Hepatocyte (in vitro differentiated cells): ENCODE data around the gene USP33. TPM values are rescaled to one million over a fixed set of nuclear protein-coding genes. Genes with fewer than 3 reads are reported as not detected.
A peak's percentile ranks its signal among the peaks of the same experiment; 100 is the strongest.

Experiments used
- DNase-seq: peaks from one replicate; pipeline ENCODE4 v3.0.0-alpha.2; 2016; ENCODE audit warnings: low spot score
- H2AFZ ChIP-seq: fragments of 200-600 bp; sonication (generic); 2 replicates; pipeline ENCODE4 v1.6.0; 2016; ENCODE audit warnings: antibody characterized with exemption, mild to moderate bottlenecking
- H3K27ac ChIP-seq: fragments of 200-600 bp; sonication (generic); 2 replicates; pipeline ENCODE4 v1.5.1; 2016; ENCODE audit warnings: mild to moderate bottlenecking
- H3K27me3 ChIP-seq: fragments of 200-600 bp; sonication (generic); 2 replicates; pipeline ENCODE4 v1.6.1; 2016
- H3K36me3 ChIP-seq: fragments of 200-600 bp; sonication (generic); replicated peaks from 2 replicates; pipeline ENCODE4 v1.5.1; 2016; ENCODE audit warnings: low read depth; ENCODE audit not compliant: insufficient read depth
- H3K4me1 ChIP-seq: fragments of 200-600 bp; sonication (generic); 2 replicates; pipeline ENCODE4 v1.5.1; 2016; ENCODE audit warnings: mild to moderate bottlenecking, moderate library complexity; ENCODE audit not compliant: insufficient read depth
- H3K4me2 ChIP-seq: fragments of 200-600 bp; sonication (generic); 2 replicates; pipeline ENCODE4 v1.6.0; 2016
- H3K4me3 ChIP-seq: fragments of 200-600 bp; sonication (generic); 2 replicates; pipeline ENCODE4 v1.5.1; 2016; ENCODE audit warnings: mild to moderate bottlenecking
- H3K79me2 ChIP-seq: fragments of 200-600 bp; sonication (generic); 2 replicates; pipeline ENCODE4 v1.6.0; 2017; ENCODE audit warnings: mild to moderate bottlenecking
- H3K9me2 ChIP-seq: fragments of 200-600 bp; sonication (generic); replicated peaks from 2 replicates; pipeline ENCODE4 v1.6.0; 2017; ENCODE audit warnings: mild to moderate bottlenecking; ENCODE audit not compliant: insufficient read depth
- H3K9me3 ChIP-seq: fragments of 200-600 bp; sonication (generic); 2 replicates; pipeline ENCODE4 v1.5.1; 2016; ENCODE audit warnings: low read depth, mild to moderate bottlenecking
- H4K20me1 ChIP-seq: fragments of 200-600 bp; sonication (generic); 2 replicates; pipeline ENCODE4 v1.6.0; 2016; ENCODE audit warnings: mild to moderate bottlenecking; ENCODE audit not compliant: insufficient read depth, poor library complexity, severe bottlenecking
- EZH2 ChIP-seq: fragments of 200-600 bp; sonication (generic); IDR thresholded peaks from 2 replicates; pipeline ENCODE4 v1.6.1; 2016; ENCODE audit warnings: antibody characterized with exemption, mild to moderate bottlenecking, borderline replicate concordance
- EZH2phosphoT487 ChIP-seq: fragments of 200-600 bp; sonication (generic); IDR thresholded peaks from one replicate; pipeline ENCODE4 v1.6.1; 2018; ENCODE audit warnings: antibody characterized with exemption, mild to moderate bottlenecking, low read depth, moderate library complexity; ENCODE audit not compliant: unreplicated experiment, severe bottlenecking
- WGBS: methylation state at CpG from one replicate; pipeline ENCODE4 v1.1.6; 2016; ENCODE audit warnings: low lambda C conversion rate; ENCODE audit errors: missing lambda C conversion rate; 5-methylcytosine and 5-hydroxymethylcytosine counted together
- polyA plus RNA-seq: library from polyadenylated mRNA; unstranded; fragments of >200 nt; fragmentation: Nextera tagmentation; extraction: Ambion mirVana; gene quantifications from 2 replicates; pipeline ENCODE4 v1.2.1, GENCODE V29; 2016
- total RNA-seq: library from RNA; depleted of rRNA; stranded (reverse); fragments of >200 nt; gene quantifications from 2 replicates; pipeline ENCODE4 v1.2.3, GENCODE V29; 2014
- TF ChIP-seq, protein P1 (sequence below): fragments of 200-600 bp; sonication (generic); IDR thresholded peaks from 2 replicates; pipeline ENCODE4 v1.5.1; 2016; ENCODE audit warnings: antibody characterized with exemption, mild to moderate bottlenecking; ENCODE audit not compliant: poor library complexity

The USP33 gene
- total and polyA plus RNA-seq, 2 experiments from 2014 or later: 36.3 to 81.5 TPM

- no peak overlapping the region for H2AFZ ChIP-seq
- H3K4me2 ChIP-seq: no peak overlapping the region
- H3K36me3 ChIP-seq: no peaks in the 10 kb centered on the region
- no peaks in the 10 kb centered on the region for H3K4me1 ChIP-seq
- H3K27me3 ChIP-seq: no peaks in the 10 kb centered on the region
- H3K9me2 ChIP-seq: no peaks in the 10 kb centered on the region
- no peak overlapping the region for H3K27ac ChIP-seq
- 72% methylated on average over 3 of the region's 3 CpGs for WGBS
- TF ChIP-seq EZH2phosphoT487 (no peak), EZH2 (no peak)
- TF ChIP-seq, protein P1, sequence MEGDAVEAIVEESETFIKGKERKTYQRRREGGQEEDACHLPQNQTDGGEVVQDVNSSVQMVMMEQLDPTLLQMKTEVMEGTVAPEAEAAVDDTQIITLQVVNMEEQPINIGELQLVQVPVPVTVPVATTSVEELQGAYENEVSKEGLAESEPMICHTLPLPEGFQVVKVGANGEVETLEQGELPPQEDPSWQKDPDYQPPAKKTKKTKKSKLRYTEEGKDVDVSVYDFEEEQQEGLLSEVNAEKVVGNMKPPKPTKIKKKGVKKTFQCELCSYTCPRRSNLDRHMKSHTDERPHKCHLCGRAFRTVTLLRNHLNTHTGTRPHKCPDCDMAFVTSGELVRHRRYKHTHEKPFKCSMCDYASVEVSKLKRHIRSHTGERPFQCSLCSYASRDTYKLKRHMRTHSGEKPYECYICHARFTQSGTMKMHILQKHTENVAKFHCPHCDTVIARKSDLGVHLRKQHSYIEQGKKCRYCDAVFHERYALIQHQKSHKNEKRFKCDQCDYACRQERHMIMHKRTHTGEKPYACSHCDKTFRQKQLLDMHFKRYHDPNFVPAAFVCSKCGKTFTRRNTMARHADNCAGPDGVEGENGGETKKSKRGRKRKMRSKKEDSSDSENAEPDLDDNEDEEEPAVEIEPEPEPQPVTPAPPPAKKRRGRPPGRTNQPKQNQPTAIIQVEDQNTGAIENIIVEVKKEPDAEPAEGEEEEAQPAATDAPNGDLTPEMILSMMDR: no peak
- H4K20me1 ChIP-seq: no peaks in the 10 kb centered on the region
- no peaks in the 10 kb centered on the region for H3K79me2 ChIP-seq
- H3K4me3 ChIP-seq: no peak overlapping the region
- no peaks in the 10 kb centered on the region for H3K9me3 ChIP-seq
- DNase-seq: no peak
These were observed 62.2 kb downstream of the USP33 start for GRCh38 chr1:77697441-77697840.

GRCh38 chr1:77688939-77689338 is 70.7 kb downstream of the USP33 start:
- Histone ChIP-seq H2AFZ (no peak overlapping the region), H3K27ac (no peak overlapping the region), H3K79me2 (no peaks in the 10 kb centered on the region), H3K9me2 (no peaks in the 10 kb centered on the region), H3K4me3 (no peak overlapping the region), H4K20me1 (no peaks in the 10 kb centered on the region), H3K36me3 (no peaks in the 10 kb centered on the region), H3K4me2 (no peak overlapping the region), H3K4me1 (peaks cover 7% of the 10 kb centered on the region), H3K27me3 (no peaks in the 10 kb centered on the region), H3K9me3 (no peaks in the 10 kb centered on the region)
- WGBS: 93% methylated on average over 3 of the region's 3 CpGs
- no peak for DNase-seq
- TF ChIP-seq EZH2 (no peak), EZH2phosphoT487 (no peak)
- TF ChIP-seq, protein P1: no peak

GRCh38 chr1:77687519-77687906 is 72.1 kb downstream of the USP33 start:
- H3K36me3 ChIP-seq: no peaks in the 10 kb centered on the region
- H2AFZ ChIP-seq: peak overlapping the region; percentile 18
- no peaks in the 10 kb centered on the region for H3K9me2 ChIP-seq
- H3K27me3 ChIP-seq: no peaks in the 10 kb centered on the region
- H3K4me1 ChIP-seq: peaks cover 8% of the 10 kb centered on the region
- H3K79me2 ChIP-seq: no peaks in the 10 kb centered on the region
- no peak overlapping the region for H3K27ac ChIP-seq
- H3K9me3 ChIP-seq: no peaks in the 10 kb centered on the region
- TF ChIP-seq, protein P1: peak; percentile 44
- TF ChIP-seq EZH2: no peak
- H3K4me2 ChIP-seq: peak overlapping the region; percentile 57
- no peaks in the 10 kb centered on the region for H4K20me1 ChIP-seq
- 39% methylated on average over 11 of the region's 21 CpGs for WGBS
- peak; percentile 65 for DNase-seq
- H3K4me3 ChIP-seq: no peak overlapping the region
